HG03108 (cell line): ENCODE results near the gene PKP2.

Experiments
- ATAC-seq: cut with Tn5 transposase; IDR thresholded peaks from one replicate; pipeline ENCODE4 v1.9.1; 2021; ENCODE audit warnings: moderate library complexity; ENCODE audit not compliant: unreplicated experiment

PKP2 gene

DNA sequence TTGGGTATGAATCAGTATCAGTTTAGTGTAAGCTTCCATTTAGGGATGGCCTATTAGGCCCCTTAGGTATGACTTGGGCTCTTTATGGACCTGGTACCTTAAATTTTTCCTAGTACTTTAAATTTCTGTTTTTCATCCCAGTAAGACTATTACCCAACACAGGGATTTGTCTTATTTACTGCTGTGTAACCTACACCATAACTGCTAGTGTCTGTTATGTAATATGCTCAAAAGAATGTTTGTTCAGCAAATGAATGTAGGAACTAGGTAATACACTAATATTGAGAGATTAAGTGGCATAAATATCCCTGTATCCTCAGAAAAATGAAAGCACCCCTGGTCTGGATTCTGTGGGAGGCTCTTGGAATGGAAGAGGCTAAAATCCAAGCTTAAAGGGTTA, 77.2 kb downstream of the PKP2 start:
- ATAC-seq = no peak

DNA sequence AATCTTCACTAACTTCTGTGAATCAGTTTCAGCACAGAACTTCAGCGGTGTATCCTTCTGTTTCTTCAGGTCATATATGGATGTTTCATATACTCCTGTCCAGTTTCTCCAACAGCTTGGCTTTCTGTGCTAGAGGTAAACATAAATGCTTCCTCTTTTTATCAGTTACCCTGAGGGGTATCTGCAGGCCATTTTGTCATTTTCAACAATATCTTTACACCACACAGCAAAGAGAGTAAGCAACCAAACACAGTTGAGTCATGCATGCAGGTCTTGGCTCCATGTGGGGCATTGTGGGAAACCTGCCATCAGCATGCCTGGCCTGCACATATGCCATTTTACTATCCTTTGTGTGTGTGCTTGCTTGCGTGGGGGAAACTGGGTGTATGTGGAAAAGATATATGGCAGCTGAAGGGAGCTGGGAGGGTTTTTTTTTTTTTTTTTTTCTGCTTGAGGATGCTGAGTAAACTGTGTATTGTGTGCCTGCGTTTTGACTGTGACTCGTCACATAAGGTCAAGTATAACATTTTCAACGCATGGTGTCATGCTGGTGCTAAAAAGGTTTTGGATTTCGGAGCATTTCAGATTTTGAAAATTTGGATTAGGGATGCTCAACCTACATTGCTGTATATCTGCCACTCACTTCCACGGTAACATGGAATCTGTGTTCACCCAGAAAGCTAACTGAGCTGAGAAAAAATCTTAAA, 84.7 kb downstream of the PKP2 start:
- ATAC-seq = no peak

DNA sequence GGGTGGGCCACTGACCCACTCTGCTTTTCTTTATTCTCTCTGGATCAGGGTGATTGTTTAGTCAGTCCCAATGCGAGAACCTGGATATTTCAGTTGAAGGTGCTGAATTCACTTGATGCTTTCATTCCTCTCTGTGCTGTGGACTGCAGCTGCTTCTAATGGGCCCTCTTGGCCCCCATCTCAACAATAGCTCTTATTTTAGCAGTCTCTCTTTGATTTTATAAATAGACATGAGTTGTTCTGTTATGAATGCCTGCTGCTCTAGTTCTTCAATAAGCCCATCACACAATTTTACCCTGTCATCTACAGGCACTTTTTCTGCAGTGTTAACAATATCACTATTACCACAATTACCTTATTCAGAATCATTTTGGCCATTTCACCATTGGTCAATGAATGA, 86.7 kb downstream of the PKP2 start:
- ATAC-seq = no peak

DNA sequence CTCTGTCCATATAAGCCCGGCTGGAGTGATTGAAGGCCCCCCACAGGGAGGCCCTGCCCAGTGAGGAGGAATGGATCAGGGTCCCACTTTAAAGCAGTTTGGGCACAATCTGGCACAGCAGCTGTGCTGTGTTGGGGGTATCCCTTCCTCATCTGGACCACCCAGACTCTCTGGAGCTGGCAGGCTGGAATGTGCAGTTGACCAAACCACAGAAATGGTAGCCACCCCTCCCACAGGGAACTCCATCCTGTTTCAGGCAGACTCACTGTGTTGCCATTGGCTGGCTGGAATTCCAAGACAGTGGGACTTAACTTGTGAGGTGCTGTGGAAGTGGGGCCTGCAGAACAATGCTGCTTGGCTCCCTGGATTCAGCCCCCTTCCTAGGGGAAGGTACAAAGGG, 87.4 kb downstream of the PKP2 start:
- no peak for ATAC-seq

DNA sequence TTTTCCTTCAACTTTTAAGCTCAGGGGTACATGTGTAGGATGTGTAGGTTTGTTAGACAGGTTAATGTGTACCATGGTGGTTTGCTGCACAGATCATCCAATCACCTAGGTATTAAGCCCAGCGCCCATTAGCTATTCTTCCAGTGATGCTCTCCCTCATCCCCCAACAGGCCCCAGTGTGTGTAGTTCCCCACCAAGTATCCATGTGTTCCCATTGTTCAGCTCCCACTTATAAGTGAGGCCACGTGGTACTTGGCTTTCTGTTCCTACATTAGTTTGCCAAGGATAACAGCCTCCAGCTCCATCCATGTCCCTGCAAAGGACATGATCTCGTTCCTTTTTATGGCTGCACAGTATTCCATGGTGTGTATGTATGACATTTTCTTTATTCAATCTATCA, 92.3 kb downstream of the PKP2 start:
- ATAC-seq = no peak

DNA sequence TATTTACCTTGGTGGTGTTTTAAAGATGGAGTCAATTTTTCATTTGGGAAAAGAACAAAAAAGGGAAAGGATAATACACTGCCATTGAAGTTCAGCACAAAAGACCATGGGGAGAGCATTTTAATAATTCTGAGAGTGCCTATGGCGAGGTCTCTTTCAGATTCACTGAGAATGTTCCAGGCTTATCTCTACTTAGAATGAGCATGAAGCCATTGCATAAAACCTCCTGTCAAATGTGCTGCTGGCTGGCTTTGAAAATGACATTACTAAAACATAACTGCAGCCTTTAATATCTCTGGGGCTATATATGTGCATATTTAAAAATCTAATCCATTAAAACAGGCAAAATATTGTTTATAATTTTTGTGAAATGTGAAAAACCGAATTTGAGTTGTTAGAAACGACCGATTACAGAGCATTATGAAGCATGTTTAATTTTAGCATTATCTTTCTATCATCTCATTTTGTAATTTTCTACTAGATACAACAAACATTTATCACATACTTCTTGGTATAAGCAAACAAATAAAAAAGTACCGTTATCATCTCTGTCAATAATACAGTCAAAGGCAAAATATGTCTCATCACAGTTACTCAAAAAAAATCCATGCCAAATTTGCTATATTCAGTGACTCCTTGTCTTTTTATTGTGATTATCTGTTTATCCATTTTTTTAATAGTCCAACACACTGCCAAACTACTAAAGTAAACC, 95.2 kb downstream of the PKP2 start:
- no peak for ATAC-seq

DNA sequence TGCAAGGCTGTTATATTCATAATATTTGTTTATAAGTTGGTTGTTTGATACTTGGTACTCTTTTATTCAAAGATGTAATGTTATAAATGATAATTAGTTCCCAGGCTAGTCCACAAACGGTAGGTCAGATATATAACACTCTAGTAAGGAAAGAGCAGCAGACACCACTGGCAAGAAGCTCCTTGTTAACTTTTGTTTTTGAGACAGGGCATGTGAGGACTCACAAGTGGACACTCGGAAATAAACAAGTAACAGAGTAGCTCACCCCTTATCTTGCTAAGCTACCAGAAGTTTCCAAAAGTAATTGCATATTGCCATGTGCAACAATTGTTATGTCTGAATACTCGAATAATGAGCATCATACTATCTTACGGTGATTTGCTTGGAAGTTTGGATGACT, 102.3 kb downstream of the PKP2 start:
- no peak for ATAC-seq

DNA sequence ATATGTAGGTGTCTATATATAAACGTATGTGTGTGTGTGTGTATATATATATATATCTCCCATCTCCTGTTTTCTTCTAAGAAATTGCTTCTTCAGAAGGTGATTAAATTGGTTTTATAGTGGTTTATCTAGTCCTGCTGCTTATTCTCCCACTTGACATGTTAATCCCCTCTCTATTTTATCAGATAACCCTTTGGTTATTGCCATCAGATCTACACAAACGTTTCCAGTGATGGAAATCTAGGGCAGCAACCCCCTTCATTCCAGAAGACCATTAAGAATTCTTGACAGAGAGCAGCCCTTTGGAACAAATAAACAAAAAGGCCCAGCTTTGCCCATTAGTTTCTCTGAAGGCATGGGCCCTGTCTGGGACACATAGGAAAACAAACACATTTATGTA, 106.7 kb downstream of the PKP2 start:
- ATAC-seq = no peak

DNA sequence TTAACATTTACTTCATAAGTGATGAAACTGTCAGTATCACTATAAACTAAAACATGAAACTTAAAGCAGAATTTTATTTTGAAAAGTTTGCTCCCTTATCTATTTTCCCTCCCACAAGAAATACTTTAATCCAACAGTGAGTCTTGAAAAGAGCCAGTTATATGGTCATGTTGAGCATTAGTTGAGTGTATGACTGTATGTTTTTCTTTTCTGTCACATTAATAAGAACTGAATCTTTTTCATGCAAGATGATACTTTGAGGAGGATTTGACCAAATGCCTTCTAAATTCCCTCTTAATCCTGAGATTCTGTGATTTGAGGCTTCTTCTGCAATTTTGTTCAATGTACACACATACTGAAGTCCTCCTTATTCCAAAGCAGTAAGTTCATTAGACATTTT, 107.1 kb downstream of the PKP2 start:
- no peak for ATAC-seq

DNA sequence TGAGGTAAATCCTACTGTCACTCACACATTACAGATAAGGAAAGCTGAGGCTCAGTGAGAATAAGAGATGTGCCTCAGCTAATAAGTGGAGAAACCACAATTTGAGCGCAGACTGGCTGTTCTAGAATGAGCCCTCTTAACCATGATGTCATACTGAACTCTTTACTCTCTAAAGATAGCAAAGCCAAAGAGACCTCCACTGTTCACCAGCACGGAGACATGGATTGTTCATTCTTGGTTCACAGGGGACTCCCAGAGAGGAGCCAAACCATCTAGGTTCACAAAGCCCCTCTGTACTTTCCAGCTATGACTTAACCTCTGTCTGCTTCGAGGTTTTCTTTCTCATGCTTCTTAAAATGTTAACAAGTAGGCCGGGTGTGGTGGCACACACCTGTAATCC, 108.2 kb downstream of the PKP2 start:
- ATAC-seq = no peak

DNA sequence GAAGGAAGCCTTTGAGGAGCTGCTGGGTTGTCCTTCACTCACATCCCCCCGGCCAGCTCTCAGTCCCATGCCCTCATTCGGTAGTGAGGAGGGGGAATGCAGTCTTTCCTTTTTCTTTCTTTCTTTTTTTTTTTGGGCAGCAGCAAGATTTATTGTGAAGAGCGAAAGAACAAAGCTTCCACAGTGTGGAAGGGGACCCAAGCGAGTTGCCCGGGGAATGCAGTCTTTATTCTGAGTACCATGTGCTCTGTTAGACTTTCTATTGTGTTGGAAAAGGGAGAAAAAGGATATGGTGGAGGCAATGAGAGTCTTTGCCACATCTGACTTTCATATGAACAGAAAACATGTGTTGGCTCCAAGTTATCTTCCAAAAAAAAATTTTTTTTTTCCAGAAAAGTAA, 111.0 kb downstream of the PKP2 start:
- ATAC-seq = no peak

DNA sequence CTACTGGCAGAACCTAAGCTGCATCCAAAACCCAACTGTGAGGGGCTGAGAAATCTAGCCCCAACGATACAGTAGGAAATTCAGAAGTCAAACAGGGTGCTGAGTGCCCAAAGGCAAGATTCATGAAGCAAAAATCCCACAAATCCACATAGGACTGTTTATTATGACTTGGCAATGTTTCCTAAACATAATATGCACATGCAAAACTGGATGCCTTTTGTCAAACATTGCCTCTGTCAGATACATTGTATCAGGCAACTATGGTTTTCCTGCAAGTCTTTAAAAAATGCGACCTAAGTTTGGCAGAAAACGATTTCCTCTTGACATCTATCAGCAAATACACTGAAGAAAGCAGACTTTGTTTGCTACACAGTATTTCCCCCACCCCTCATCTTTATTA, 113.5 kb downstream of the PKP2 start:
- no peak for ATAC-seq

DNA sequence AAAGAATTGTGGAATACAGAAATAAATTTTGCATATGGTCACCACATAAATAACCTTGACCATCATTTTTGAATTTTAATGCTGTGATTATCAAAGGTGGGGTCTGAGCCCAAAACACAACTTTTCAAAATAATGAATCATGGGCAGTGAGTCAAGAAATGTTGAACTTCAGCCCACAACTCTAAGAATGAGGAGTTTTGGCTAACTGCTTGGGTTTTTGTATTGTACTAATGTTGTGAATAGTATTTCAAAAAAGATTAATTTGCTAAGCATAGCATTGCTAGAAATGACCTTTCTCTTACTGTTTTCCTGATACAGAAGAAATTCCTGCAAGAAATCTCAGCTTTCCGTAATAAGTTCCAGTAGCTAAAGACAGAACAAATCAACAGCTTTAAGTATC, 116.5 kb downstream of the PKP2 start:
- ATAC-seq = no peak

DNA sequence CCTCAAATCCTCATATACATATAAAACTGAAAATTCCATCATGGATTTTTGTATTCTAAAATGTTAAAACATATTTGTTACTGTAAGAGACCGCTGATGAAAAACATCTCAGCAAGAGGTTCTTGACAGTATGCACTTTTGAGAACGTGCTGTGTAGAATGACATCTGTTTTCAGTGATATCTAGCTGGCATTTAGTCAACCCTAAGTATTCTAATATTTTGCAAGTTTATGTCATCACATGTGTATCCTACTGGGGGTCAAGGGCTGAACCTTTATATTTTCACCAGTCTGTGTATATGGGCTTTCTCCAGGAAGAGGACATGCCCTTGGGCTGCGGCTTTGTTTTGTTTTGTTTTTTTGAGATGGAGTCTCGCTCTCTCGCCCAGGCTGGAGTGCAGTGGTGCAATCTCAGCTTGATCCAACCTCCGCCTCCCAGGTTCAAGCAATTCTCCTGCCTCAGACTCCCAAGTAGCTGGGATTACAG, 118.8 kb downstream of the PKP2 start:
- no peak for ATAC-seq

DNA sequence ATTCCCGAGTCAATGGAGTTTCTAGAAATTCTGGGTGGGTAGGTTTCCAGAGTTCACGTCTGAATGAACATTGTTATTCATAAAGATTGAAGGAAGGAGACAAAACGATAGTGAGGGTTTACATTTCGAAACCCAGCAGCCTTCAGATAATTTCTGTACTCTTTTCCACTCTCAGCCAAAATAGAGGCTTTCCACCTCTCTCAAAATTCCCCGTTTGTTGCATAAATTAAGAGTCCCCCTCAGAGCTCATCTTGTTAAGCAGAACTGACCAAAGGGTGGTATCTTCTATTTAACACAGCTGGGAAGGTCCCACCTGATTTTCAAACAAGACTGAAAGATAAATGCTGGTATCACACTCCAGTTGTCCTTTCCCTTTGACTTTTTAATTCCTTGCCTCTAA, 119.4 kb downstream of the PKP2 start:
- no peak for ATAC-seq

DNA sequence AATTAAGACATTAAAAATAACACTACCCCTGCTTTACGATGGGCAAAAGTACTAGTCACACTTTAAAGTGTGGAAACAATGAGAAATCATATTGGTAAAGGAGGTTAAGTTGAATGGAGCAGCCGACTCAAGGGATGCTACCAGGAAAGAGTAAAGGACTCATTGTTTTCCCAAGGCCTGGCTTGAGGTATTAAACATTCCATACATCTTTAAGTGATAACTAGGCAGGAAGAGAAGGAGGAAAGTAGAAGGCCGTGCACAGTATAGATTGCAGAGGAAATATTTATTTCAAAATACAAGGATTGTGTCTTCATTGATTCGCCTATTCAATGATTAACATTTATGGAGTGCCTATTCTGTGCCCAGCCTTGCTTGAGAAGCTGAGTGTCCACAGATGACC, 120.3 kb downstream of the PKP2 start:
- no peak for ATAC-seq

DNA sequence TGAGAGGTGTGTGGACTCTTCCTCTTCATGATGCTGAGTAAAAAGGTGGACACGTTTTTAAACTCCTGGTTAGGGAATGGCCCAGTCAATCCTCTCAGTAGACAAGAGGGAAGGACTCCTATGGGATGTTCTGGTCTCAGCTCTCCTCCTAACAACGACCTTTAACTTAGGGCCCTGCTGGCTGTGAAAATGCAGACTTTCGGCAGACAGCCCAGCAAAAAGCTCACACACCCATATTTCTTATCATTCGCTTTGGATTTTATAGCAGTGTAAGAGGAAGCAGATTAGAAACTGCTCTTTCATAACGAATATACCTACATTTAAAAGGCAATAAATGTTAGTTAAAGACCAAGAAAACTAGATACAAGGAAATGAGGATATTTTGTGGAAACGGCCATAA, 122.9 kb downstream of the PKP2 start:
- no peak for ATAC-seq

DNA sequence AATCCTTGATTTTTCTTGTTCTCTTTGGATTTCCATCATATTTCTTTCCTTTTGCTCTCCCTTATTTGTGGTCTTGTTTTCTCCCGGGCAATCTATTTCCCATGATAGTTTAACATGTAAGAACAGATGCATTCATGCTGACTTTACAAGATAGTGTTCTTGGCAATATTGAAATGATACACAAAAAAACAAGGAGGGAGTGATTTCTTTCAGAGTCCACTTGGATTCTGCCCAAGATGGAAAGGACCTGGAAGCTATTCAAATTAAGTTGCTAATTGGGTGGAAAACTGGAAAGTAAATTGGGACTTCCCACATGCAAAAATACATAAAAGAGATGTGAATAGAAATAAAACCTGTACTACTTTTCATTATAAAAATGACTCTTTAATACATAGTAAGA, 126.4 kb downstream of the PKP2 start:
- ATAC-seq = no peak

DNA sequence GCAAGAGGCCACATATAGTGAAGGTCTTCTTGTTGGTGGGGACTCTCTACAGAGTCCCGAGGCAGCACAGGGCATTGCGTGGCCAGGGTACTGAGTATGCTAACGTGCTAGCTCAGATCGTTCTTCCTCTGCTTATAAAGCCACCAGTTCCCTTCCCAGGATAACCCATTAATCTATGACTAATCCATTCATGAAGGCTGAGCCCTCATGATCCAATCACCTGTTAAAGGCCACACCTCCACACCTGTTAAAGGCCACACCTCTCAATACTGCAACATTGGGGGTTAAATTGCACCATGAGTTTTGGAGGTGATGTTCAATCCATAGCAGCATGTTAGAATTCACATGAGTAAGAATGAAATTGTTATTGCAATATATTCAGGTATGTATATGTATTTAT, 128.1 kb downstream of the PKP2 start:
- no peak for ATAC-seq

DNA sequence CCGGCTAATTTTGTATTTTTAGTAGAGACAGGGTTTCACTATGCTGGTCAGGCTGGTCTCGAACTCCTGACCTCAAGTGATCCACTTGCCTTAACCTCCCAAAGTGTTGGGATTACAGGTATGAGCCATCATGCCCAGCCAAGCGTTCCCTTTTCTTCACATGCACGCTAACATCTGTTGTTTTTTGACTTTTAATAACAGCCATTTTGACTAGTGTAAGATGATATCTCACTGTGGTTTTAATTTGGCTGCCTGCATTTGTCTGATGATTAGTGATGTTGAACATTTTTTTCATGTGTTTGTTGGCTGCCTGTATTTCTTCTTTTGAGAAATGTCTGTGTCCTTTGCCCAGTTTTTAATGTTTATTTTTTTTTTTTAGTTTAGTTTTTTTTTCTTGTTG, 130.7 kb downstream of the PKP2 start:
- ATAC-seq = no peak

DNA sequence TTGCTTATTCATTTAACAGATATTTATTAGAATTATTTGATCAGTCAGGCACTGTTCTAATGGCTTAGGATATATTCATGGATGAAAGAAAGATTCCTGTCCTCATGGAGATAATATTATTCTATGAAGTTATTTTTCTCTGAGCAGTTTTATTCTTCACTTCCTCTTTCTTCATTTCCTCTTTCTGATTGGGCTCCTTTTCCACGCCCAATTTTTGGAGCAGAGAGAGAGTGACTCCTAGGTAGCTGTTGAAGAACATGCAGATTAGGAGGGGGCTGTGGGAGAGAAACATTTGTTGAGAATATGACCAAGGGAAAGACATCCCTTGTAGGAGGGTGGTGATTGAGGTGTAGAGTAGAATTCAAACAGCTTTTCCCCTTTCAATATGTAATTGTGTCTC, 134.9 kb downstream of the PKP2 start:
- ATAC-seq = no peak

DNA sequence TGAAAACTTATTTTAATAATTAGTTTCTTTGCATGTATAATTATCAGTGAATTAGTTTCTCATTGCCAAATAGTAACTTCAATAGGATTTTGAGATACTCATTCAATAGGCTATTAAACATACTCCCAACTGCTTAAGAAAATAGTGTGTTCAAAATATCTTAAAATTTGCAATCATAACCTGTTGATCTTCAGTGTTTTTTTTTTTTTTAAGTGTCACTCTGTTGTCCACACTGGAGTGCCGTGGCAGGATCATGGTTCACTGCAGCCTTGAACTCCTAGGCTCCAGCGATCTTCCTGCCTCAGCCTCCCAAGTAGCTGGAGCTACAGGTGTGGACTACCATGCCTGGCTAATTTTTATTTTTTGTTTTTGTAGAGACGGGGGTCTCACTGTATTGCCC, 139.4 kb downstream of the PKP2 start:
- no peak for ATAC-seq
